K562 (cell line): ENCODE data around the gene SLC1A5. TPM values are rescaled to one million over a fixed set of nuclear protein-coding genes. Genes with fewer than 3 reads are reported as not detected.
A peak's percentile ranks its signal among the peaks of the same experiment; 100 is the strongest.

Source experiments
- CEBPB ChIP-seq: fragments of 450-650 bp; IDR thresholded peaks from 2 replicates; pipeline ENCODE4 v1.6.1; 2016; ENCODE audit warnings: missing genetic modification characterization, missing compliant biosample characterization
- CTCF ChIP-seq, 3 experiments: IDR thresholded peaks in 2 of 3; conservative IDR thresholded peaks in 1 of 3; 2 replicates each; pipeline ENCODE4 v1.5.1; 2011 to 2012; ENCODE audit warnings: low read length in 3 of 3, mild to moderate bottlenecking in 3 of 3, control low read depth in 2 of 3, improper control_type of control experiment in 1 of 3, inconsistent platforms in 1 of 3, low read depth in 1 of 3, mixed read lengths in 1 of 3, moderate library complexity in 1 of 3; ENCODE audit not compliant: insufficient read depth in 2 of 3
- HDAC6 ChIP-seq: IDR thresholded peaks from 2 replicates; pipeline ENCODE4 v1.6.1; 2012; ENCODE audit warnings: low read depth, mild to moderate bottlenecking, control low read depth, inconsistent platforms, low read length, moderate library complexity
- NFRKB ChIP-seq: fragments of 450-650 bp; IDR thresholded peaks from 2 replicates; pipeline ENCODE4 v1.6.1; 2016; ENCODE audit warnings: low read depth
- PHB ChIP-seq: fragments of 250-450 bp; sonication (Bioruptor Pico); IDR thresholded peaks from 2 replicates; pipeline ENCODE4 v1.5.0; 2021
- REST ChIP-seq, 2 experiments: fragments of 450-650 bp; formaldehyde crosslinking in 1 of 2; IDR thresholded peaks; 2 replicates each; pipeline versions ENCODE4 v1.4.0 to v1.6.1; 2014 to 2020; ENCODE audit warnings: mild to moderate bottlenecking in 2 of 2, borderline replicate concordance in 1 of 2, low read depth in 1 of 2
- SAFB ChIP-seq: fragments of 200-400 bp; formaldehyde crosslinking; IDR thresholded peaks from 2 replicates; pipeline ENCODE4 v1.6.1; 2017; ENCODE audit warnings: low read depth, low read length, borderline replicate concordance
- SMARCA5 ChIP-seq: fragments of 450-650 bp; IDR thresholded peaks from 2 replicates; pipeline ENCODE4 v1.6.1; 2016
- polyA plus RNA-seq, 8 experiments: library from polyadenylated mRNA; depleted of rRNA in 4 of 8; stranded (reverse) in 5 of 8; unstranded in 3 of 8; fragments of >200 nt; fragmentation: Nextera tagmentation in 2 of 8; fragmentation: Illumina TruSeq in 1 of 8; extraction: Ambion mirVana in 2 of 8; extraction: Trizol in 1 of 8; gene quantifications; 2 replicates each; pipeline versions ENCODE4 v1.2.1 to v1.2.3, GENCODE V29; 2011 to 2014; ENCODE audit warnings: inconsistent platforms in 1 of 8, missing spikeins in 1 of 8
- total RNA-seq, 7 experiments: library from RNA; depleted of rRNA in 6 of 7; stranded (reverse); fragments of >200 nt in 6 of 7; fragmentation: Illumina TruSeq in 2 of 7; extraction: Trizol in 2 of 7; gene quantifications; 2 replicates each; pipeline versions ENCODE4 v1.2.1 to v1.2.3, GENCODE V29; 2011 to 2021; ENCODE audit warnings: low replicate concordance in 1 of 7
- TF ChIP-seq, protein P1 (sequence below): sonication (generic); formaldehyde crosslinking; IDR thresholded peaks from 2 replicates; pipeline ENCODE4 v1.8.1; 2023; ENCODE audit warnings: mild to moderate bottlenecking, missing genetic modification reagents
- TF ChIP-seq, protein P2 (sequence below): fragments of 250-450 bp; sonication (Bioruptor Pico); IDR thresholded peaks from 2 replicates; pipeline ENCODE4 v1.8.0; 2021; ENCODE audit warnings: mild to moderate bottlenecking, moderate library complexity

The SLC1A5 gene
- total and polyA plus RNA-seq, 9 of the 15 experiments (the other 6 are each of a cell fraction or from before 2014, with no cell fraction given) = 31.2 to 417 (median 134) TPM

- TF ChIP-seq, protein P1, sequence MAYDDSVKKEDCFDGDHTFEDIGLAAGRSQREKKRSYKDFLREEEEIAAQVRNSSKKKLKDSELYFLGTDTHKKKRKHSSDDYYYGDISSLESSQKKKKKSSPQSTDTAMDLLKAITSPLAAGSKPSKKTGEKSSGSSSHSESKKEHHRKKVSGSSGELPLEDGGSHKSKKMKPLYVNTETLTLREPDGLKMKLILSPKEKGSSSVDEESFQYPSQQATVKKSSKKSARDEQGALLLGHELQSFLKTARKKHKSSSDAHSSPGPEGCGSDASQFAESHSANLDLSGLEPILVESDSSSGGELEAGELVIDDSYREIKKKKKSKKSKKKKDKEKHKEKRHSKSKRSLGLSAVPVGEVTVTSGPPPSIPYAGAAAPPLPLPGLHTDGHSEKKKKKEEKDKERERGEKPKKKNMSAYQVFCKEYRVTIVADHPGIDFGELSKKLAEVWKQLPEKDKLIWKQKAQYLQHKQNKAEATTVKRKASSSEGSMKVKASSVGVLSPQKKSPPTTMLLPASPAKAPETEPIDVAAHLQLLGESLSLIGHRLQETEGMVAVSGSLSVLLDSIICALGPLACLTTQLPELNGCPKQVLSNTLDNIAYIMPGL = no peak
- TF ChIP-seq CTCF (IDR thresholded peaks at IDR 0.05 in 2 of 3, conservative IDR thresholded peaks at IDR 0.05 in 1 of 3; ENCODE audit: insufficient read depth in 2 of 3, low read depth in 1 of 3, low read length in 3 of 3) (peak in 1 of 3 experiments; percentile 57; a peak in 2 of 6 replicates), NFRKB (no peak), REST (IDR thresholded peaks at IDR 0.05; ENCODE audit: borderline replicate concordance) (peak; percentile 41; the same call in 1 of the 2 replicates), REST (CRISPR knock-in tag; IDR thresholded peaks at IDR 0.05; ENCODE audit: low read depth) (no peak), PHB (CRISPR knock-in tag) (no peak), SMARCA5 (no peak), SAFB (no peak), CEBPB (tag) (peak; percentile 46; the same call in 1 of the 2 replicates), HDAC6 (no peak)
- TF ChIP-seq, protein P2, sequence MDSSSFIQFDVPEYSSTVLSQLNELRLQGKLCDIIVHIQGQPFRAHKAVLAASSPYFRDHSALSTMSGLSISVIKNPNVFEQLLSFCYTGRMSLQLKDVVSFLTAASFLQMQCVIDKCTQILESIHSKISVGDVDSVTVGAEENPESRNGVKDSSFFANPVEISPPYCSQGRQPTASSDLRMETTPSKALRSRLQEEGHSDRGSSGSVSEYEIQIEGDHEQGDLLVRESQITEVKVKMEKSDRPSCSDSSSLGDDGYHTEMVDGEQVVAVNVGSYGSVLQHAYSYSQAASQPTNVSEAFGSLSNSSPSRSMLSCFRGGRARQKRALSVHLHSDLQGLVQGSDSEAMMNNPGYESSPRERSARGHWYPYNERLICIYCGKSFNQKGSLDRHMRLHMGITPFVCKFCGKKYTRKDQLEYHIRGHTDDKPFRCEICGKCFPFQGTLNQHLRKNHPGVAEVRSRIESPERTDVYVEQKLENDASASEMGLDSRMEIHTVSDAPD (CRISPR knock-in tag) = no peak
Measured at GRCh38 chr19:46824890-46825730, 36.7 kb upstream of the SLC1A5 start (continued).
